ENCODE measurements around the gene PODXL2.

PODXL2 gene

DNA sequence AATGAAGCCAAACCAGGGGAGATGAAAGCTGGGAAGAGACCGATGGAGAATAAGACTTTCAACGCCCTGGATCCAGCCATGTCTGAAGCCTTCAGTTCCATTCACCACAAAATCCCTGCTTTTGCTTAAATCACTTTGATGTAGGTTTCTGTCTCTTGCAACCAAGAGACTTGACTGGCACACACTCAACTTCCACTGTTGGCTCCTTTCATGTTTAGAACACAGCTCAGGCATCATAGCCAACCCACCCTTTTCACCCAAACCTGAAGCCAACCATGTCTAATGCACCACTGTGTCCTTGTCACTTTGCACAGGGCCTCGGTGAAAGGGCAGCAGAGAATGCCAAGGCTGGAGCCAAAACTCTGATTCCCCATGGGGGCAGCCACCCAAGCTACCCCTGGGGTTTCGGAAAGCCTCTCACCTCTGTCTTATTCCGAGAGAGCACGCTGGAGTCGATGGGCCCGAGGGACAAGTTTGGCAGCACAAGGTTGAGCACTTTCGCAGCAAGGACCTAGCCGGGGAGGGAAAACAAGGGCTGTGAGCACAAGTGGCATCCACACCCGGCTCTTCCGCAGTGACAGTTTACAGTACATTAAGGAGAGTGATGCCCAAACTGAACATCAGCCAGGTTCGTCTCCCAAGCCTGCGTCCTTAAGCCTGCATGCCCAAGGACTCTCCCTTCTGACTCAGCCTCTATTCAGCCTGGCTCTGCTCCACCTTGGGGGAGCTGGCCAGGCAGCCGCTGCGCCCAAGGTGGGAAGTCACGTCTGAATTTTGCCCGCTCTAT, 81.4 kb downstream of the PODXL2 start:
- no peak for DNase-seq

- no peak for DNase-seq
Observed at GRCh38 chr3:127711021-127711695, 82.2 kb downstream of the PODXL2 start.

GRCh38 chr3:127711896-127712295, 82.9 kb downstream of the PODXL2 start:
- no peak for DNase-seq

GRCh38 chr3:127712461-127712860, 83.5 kb downstream of the PODXL2 start:
- DNase-seq: no peak

DNA sequence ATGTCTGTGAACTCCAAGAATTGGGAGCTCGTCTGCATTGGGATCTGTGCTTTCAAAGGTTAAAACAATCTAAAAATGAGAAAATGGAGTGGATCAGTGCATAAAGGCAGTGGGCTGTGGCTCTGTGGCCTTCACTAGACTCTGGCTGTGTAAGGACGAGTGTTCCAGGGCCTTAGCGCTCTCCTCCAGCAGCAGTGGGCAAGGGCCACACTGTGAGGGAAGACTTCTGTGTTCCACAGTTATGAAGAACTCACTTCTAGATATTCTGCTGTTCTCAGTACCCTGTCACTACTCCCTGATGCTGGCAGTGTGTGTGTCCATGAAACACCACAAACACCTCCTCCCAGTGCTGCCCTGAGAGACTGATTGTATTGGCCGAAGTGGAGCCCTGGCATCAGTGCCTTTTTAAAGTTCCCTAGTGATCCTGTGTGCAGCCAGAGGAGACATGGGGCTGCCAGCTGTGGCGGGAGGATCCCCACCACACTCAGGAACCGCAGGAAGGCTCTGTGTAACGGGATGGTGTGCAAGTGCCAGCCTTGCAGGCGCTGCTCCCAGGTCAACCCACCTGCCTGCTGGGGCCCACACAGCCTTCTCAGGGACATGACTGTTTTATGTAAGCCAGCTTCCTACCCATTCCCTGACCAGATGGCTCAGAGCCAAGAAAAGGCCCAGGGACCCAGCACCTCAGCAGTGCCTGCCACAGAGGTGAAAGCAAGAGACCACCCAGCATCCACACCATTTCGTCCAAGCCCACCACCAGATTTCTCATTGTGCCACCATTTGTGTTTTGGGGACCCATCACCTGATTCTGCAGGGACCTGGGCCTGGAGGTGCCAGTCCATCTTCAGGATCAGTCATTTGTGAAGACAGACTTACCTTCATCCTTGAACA, 84.1 kb downstream of the PODXL2 start:
- DNase-seq: no peak

DNA sequence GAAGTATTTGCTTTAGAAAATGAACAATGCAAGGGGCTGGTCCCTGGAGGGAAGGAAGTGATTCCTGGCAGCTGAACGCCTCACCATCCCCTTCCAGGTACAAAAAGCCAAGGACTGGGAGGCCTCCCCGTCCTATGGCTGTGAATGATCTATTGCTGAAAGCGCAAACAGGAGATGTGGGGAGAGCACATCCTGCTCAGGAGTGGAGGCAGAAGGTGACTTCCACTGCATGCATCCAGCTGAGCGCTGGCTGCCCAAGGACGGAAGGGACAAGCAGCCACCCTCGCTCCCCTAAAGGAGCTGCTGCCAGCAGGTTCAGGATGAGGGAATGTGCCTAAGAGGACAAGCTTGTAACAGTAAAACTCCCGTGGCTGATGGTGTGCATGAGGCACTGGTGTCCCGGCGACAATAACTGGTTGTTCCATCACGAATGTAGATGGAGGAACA, 85.2 kb downstream of the PODXL2 start:
- peak; percentile 44 for DNase-seq

GRCh38 chr3:127714866-127715265, 85.9 kb downstream of the PODXL2 start:
- DNase-seq: no peak

DNA sequence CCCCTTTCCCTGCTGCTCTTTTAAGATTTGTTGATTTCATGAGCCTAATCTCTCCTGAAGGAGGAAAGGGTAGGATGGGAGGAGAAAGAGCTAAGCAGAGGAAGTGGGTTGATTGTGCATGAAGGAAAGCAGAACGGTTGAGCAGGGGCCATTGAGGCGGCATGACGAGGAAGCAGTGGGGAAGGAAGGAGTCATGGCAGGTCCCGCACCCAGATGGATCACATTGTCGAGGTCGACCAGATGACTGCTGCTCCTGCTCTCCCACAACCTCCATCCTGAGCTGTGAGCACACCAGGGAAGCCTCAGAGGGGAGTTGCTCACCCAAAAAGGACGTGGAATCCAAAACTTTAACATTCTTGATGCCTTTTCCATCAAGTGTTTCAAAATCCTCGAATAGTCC, 86.5 kb downstream of the PODXL2 start:
- no peak for DNase-seq

- DNase-seq: no peak
Observed at GRCh38 chr3:127716384-127716783, 87.4 kb downstream of the PODXL2 start.

- no peak for DNase-seq
Observed at GRCh38 chr3:127717357-127718244, 88.6 kb downstream of the PODXL2 start.

DNA sequence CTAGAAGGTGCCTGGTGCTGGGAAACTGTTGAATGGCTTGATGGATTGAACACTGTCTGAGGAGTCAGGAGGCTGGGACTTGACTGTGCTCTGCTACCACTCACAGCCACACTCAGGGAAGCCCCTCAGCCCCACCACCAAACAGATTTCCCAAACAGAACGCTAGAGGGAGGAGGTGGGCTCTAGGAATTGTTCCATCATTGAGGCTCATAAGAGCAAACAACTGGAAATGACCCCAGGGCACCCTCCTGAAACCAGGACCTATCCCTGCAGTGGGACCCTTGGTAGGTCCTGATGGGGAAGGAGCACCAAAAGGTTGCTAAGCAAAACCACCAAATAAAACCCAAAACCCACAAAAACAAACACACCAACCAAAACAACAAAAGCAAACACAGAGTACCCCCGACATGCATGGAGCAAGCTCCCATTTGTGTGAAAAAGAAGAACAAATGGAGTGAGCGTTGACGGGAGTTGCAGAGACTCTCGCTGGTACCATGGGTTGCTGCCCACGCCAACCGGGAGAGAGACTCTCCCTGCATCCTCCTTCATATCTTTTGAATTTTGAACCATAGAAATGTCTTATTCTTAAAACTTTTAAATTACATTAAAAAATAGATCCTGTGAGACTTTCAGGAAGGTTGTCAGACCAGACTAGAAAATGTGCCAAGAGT, 89.4 kb downstream of the PODXL2 start:
- DNase-seq: no peak

GRCh38 chr3:127718916-127719290, 89.9 kb downstream of the PODXL2 start:
- DNase-seq: no peak

- DNase-seq: no peak
Observed at GRCh38 chr3:127719369-127719768, 90.4 kb downstream of the PODXL2 start.

DNA sequence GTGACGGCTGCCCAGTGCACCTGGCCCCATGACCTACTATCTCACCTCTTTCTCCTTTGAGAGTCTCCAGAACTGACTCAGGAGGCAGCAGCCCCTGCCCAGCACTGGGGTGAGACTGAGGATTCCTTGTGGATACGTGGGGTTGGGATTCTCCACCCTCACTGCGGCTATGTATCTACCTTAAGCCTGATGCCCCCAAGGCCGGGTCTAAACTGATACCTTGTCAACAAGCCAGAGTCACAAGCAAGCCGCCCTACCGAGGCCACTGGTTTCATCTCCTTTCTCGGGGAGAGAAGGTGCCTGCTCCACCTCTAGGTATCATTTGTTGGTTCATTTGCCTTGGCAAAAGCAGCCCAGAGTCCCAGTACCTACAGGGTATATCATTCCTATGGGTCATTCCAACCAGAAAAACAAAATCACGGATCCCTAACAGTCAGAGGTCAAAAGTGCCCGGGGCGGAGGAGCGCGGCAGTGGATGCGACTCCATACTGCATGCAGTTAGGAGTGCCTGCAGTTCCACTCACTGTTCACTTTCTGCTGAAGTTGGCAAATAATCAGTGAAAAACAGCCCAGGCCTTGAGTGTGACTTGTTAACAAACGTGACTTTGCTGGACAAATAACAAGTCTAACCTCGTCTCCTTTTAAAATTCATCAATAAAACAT, 91.3 kb downstream of the PODXL2 start:
- DNase-seq: no peak

- DNase-seq: peak; percentile 92
Observed at GRCh38 chr3:127720985-127721935, 92.3 kb downstream of the PODXL2 start.

DNA sequence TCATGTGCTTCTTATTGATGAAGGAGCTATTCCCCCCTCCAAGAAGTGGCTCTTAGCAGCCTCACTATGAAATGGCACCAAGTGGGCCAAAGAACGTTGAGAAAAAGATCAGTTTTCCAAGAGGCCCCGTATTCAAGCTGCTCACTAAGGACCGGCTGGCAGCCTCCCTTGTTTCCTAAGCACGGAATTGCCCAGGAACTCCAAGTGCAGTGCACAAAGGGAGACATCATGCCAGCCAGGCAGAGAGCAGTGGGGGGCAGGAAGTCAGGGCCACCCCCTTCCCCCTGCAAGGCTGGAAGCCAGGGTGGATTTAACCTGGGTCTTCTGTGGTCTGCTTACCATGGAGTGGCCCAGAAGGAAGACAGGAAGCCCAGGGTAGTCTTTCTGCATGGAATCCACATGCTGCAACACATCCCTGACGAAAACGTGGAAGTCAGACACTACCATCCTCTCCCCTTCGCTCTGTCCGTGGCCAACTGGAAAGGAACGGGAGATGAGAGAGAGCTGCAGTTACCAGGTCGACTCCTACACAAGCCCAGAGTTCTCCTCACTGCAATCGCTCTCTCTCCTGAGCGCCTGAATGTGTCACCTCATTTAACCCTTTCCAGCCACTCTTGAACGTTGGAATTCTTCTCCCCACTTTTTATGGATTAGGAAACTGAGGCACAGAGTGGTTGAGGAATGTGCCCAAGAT, 93.3 kb downstream of the PODXL2 start:
- peak; percentile 37 for DNase-seq
